ENCODE measurements around the gene KCNJ15. TPM values are rescaled to one million over a fixed set of nuclear protein-coding genes. Genes with fewer than 3 reads are reported as not detected.
"Not testable (repeated sequence)": the region's sequence is repeated elsewhere in the genome, so short reads cannot be mapped to it uniquely, and the experiment has no call there.

KCNJ15 gene
- total RNA-seq, 2 donors from 2014 or later: 0.12 TPM; not detected in 1

GRCh38 chr21:38235251-38235650 is 21.5 kb upstream of the KCNJ15 start:
- not testable (repeated sequence) for DNase-seq; H3K9me3 ChIP-seq (ENCODE audit: control insufficient read depth, low read length, poor library complexity, severe bottlenecking); ATAC-seq; H3K4me1 Mint-ChIP-seq; H3K27me3 Mint-ChIP-seq; H3K27ac Mint-ChIP-seq; H3K4me3 Mint-ChIP-seq; H3K36me3 Mint-ChIP-seq (ENCODE audit: low read depth)

- no peaks in the 10 kb centered on the region for H3K27me3 Mint-ChIP-seq
- H3K27ac Mint-ChIP-seq: no peak overlapping the region
- no peak for DNase-seq
- no peaks in the 10 kb centered on the region for H3K9me3 ChIP-seq (ENCODE audit: control insufficient read depth, low read length, poor library complexity, severe bottlenecking)
- H3K4me1 Mint-ChIP-seq: no peaks in the 10 kb centered on the region
- H3K4me3 Mint-ChIP-seq: no peak overlapping the region
- ATAC-seq: no peak
- H3K36me3 Mint-ChIP-seq (ENCODE audit: low read depth): peaks cover 3% of the 10 kb centered on the region
Measured at GRCh38 chr21:38236232-38236631, 20.6 kb upstream of the KCNJ15 start.

- peaks cover 13% of the 10 kb centered on the region for H3K27me3 Mint-ChIP-seq
- no peaks in the 10 kb centered on the region for H3K36me3 Mint-ChIP-seq (ENCODE audit: low read depth)
- no peak overlapping the region for H3K27ac Mint-ChIP-seq
- ATAC-seq: no peak
- DNase-seq: no peak
- H3K4me3 Mint-ChIP-seq: no peak overlapping the region
- H3K9me3 ChIP-seq (ENCODE audit: control insufficient read depth, low read length, poor library complexity, severe bottlenecking): no peaks in the 10 kb centered on the region
- H3K4me1 Mint-ChIP-seq: peaks cover 3% of the 10 kb centered on the region
Measured at GRCh38 chr21:38239672-38240071, 17.1 kb upstream of the KCNJ15 start.

- Mint-ChIP-seq H3K4me1 (peaks cover 5% of the 10 kb centered on the region), H3K27me3 (peaks cover 16% of the 10 kb centered on the region), H3K36me3 (ENCODE audit: low read depth) (no peaks in the 10 kb centered on the region), H3K4me3 (no peak overlapping the region), H3K27ac (no peak overlapping the region)
- H3K9me3 ChIP-seq (ENCODE audit: control insufficient read depth, low read length, poor library complexity, severe bottlenecking): no peaks in the 10 kb centered on the region
- ATAC-seq: no peak
- DNase-seq: no peak
Measured at GRCh38 chr21:38240129-38240528, 16.7 kb upstream of the KCNJ15 start.

- Mint-ChIP-seq H3K27me3 (peaks cover 16% of the 10 kb centered on the region), H3K4me1 (peaks cover 5% of the 10 kb centered on the region), H3K4me3 (no peak overlapping the region), H3K27ac (no peak overlapping the region), H3K36me3 (ENCODE audit: low read depth) (no peaks in the 10 kb centered on the region)
- DNase-seq (no peak), ATAC-seq (no peak)
- no peaks in the 10 kb centered on the region for H3K9me3 ChIP-seq (ENCODE audit: control insufficient read depth, low read length, poor library complexity, severe bottlenecking)
Measured at GRCh38 chr21:38241029-38241740, 15.6 kb upstream of the KCNJ15 start.

- Mint-ChIP-seq H3K4me1 (peaks cover 5% of the 10 kb centered on the region), H3K36me3 (ENCODE audit: low read depth) (no peaks in the 10 kb centered on the region), H3K27me3 (peaks cover 16% of the 10 kb centered on the region), H3K4me3 (no peak overlapping the region), H3K27ac (no peak overlapping the region)
- H3K9me3 ChIP-seq (ENCODE audit: control insufficient read depth, low read length, poor library complexity, severe bottlenecking): no peaks in the 10 kb centered on the region
- ATAC-seq (no peak), DNase-seq (no peak)
Measured at GRCh38 chr21:38242061-38242460, 14.7 kb upstream of the KCNJ15 start.

- no peak overlapping the region for H3K4me3 Mint-ChIP-seq
- DNase-seq (no peak), ATAC-seq (no peak)
- H3K27me3 Mint-ChIP-seq: peaks cover 16% of the 10 kb centered on the region
- H3K36me3 Mint-ChIP-seq (ENCODE audit: low read depth): no peaks in the 10 kb centered on the region
- peak overlapping the region; percentile 51 for H3K27ac Mint-ChIP-seq
- peaks cover 5% of the 10 kb centered on the region for H3K4me1 Mint-ChIP-seq
- H3K9me3 ChIP-seq (ENCODE audit: control insufficient read depth, low read length, poor library complexity, severe bottlenecking): no peaks in the 10 kb centered on the region
Measured at GRCh38 chr21:38243732-38244406, 12.9 kb upstream of the KCNJ15 start.

- no peaks in the 10 kb centered on the region for H3K36me3 Mint-ChIP-seq (ENCODE audit: low read depth)
- no peak for DNase-seq
- no peaks in the 10 kb centered on the region for H3K9me3 ChIP-seq (ENCODE audit: control insufficient read depth, low read length, poor library complexity, severe bottlenecking)
- H3K27ac Mint-ChIP-seq: peak overlapping the region; percentile 51
- H3K4me3 Mint-ChIP-seq: peak overlapping the region; percentile 16
- H3K4me1 Mint-ChIP-seq: peaks cover 5% of the 10 kb centered on the region
- peak; percentile 38 for ATAC-seq
- H3K27me3 Mint-ChIP-seq: peaks cover 16% of the 10 kb centered on the region
Measured at GRCh38 chr21:38244407-38244787, 12.4 kb upstream of the KCNJ15 start.

GRCh38 chr21:38244885-38245869 is 11.6 kb upstream of the KCNJ15 start:
- Mint-ChIP-seq H3K36me3 (ENCODE audit: low read depth) (no peaks in the 10 kb centered on the region), H3K4me3 (peak overlapping the region; percentile 16), H3K4me1 (peaks cover 5% of the 10 kb centered on the region), H3K27me3 (peaks cover 16% of the 10 kb centered on the region), H3K27ac (peak overlapping the region; percentile 51)
- peak; percentile 92 for ATAC-seq
- no peaks in the 10 kb centered on the region for H3K9me3 ChIP-seq (ENCODE audit: control insufficient read depth, low read length, poor library complexity, severe bottlenecking)
- DNase-seq: peak in 1 of 3 donors; percentile 17

- no peak for ATAC-seq
- Mint-ChIP-seq H3K27me3 (peaks cover 16% of the 10 kb centered on the region), H3K36me3 (ENCODE audit: low read depth) (no peaks in the 10 kb centered on the region), H3K27ac (no peak overlapping the region), H3K4me3 (no peak overlapping the region), H3K4me1 (peaks cover 5% of the 10 kb centered on the region)
- H3K9me3 ChIP-seq (ENCODE audit: control insufficient read depth, low read length, poor library complexity, severe bottlenecking): no peaks in the 10 kb centered on the region
- no peak for DNase-seq
Measured at GRCh38 chr21:38246511-38246910, 10.3 kb upstream of the KCNJ15 start.

GRCh38 chr21:38247054-38247453 is 9.7 kb upstream of the KCNJ15 start:
- not testable (repeated sequence) for H3K4me3 Mint-ChIP-seq; H3K36me3 Mint-ChIP-seq (ENCODE audit: low read depth); H3K9me3 ChIP-seq (ENCODE audit: control insufficient read depth, low read length, poor library complexity, severe bottlenecking); H3K4me1 Mint-ChIP-seq; H3K27ac Mint-ChIP-seq; DNase-seq; ATAC-seq
- peaks cover 18% of the 10 kb centered on the region for H3K27me3 Mint-ChIP-seq

GRCh38 chr21:38247738-38248510 is 8.9 kb upstream of the KCNJ15 start:
- H3K27ac Mint-ChIP-seq: no peak overlapping the region
- no peak for DNase-seq
- H3K4me1 Mint-ChIP-seq: peaks cover 5% of the 10 kb centered on the region

More at GRCh38 chr21:38247738-38248510, 8.9 kb upstream of the KCNJ15 start:
- Mint-ChIP-seq H3K4me3 (no peak overlapping the region), H3K36me3 (ENCODE audit: low read depth) (no peaks in the 10 kb centered on the region), H3K27me3 (peaks cover 15% of the 10 kb centered on the region)
- no peak for ATAC-seq
- H3K9me3 ChIP-seq (ENCODE audit: control insufficient read depth, low read length, poor library complexity, severe bottlenecking): no peaks in the 10 kb centered on the region

Measured in T-helper 17 cell (primary cell).